Lower lobe of right lung (tissue), 2 donors: Measurements from ENCODE around the gene ABCC12. TPM values are rescaled to one million over a fixed set of nuclear protein-coding genes. Genes with fewer than 3 reads are reported as not detected.

Source experiments
- ATAC-seq, 2 donors: fragments of 200-7000 bp; cut with Tn5 transposase; one replicate each; pipeline ENCODE4 v1.9.1; 2020 to 2022; ENCODE audit warnings: mild to moderate bottlenecking in 2 of 2, moderate library complexity in 2 of 2
- DNase-seq: peaks from one replicate; pipeline ENCODE4 v3.0.0-alpha.2; 2020
- H3K27ac ChIP-seq: fragments of 200-600 bp; one replicate; pipeline ENCODE4 v1.8.0; 2022
- H3K27me3 ChIP-seq: fragments of 200-600 bp; one replicate; pipeline ENCODE4 v1.8.0; 2022; ENCODE audit warnings: low read depth
- H3K36me3 ChIP-seq: fragments of 200-600 bp; one replicate; pipeline ENCODE4 v1.8.0; 2022; ENCODE audit warnings: mild to moderate bottlenecking
- H3K4me1 ChIP-seq: fragments of 200-600 bp; one replicate; pipeline ENCODE4 v1.8.0; 2022
- H3K4me3 ChIP-seq: fragments of 200-600 bp; one replicate; pipeline ENCODE4 v1.8.0; 2022; ENCODE audit warnings: mild to moderate bottlenecking
- H3K9me3 ChIP-seq: fragments of 200-600 bp; one replicate; pipeline ENCODE4 v1.8.0; 2022
- CTCF ChIP-seq: fragments of 200-600 bp; IDR thresholded peaks from one replicate; pipeline ENCODE4 v1.8.0; 2022; ENCODE audit warnings: antibody characterized with exemption, mild to moderate bottlenecking
- intact Hi-C: fragments of 100-400 bp; cut with DNase I; formaldehyde crosslinking; loops from one replicate; pipeline ENCODE4 v1.11.0; 2022
- total RNA-seq: library from RNA; stranded (reverse); fragmentation: NEBNext Ultra II Directional; extraction: Animal tissue kit (Norgen Biotek cat#: 25700); gene quantifications from one replicate; pipeline ENCODE4 v1.2.1, GENCODE V29; 2021
- donor health status: DM: no; HTN: yes; CAD: no; lungs with severe emphysema.

ABCC12 gene
- total RNA-seq, 1 donor from 2014 or later, result not detected

- TF ChIP-seq CTCF, result no peak
- intact Hi-C loops, result no loop called here
- no peak for ATAC-seq
Measured at GRCh38 chr16:48121276-48121675, 34.5 kb downstream of the ABCC12 start.

DNA sequence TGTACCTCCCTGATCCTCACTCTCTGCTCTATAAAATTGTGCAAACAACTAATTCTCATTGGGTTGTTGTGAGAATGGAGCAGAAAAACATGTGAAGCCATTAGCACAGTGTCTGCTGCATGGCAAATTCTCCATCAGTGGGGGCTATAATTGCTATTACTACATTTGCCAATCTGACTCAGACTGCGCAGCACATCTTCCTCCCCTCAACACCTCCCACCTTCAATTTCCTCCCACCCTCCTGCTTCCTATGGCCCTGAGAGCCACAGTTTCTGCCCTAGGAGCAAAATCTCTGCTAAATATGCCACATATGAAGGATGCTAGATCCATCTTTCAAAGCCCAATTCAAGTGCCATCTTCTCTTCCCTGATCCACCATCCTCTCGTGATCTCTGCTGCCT, 37.0 kb downstream of the ABCC12 start:
- no peak overlapping the region for H3K27ac ChIP-seq
- H3K4me3 ChIP-seq, result no peak overlapping the region
- no peaks in the 10 kb centered on the region for H3K36me3 ChIP-seq
- intact Hi-C loops, result no loop called here
- ATAC-seq, result no peak
- no peaks in the 10 kb centered on the region for H3K27me3 ChIP-seq
- no peak for DNase-seq
- TF ChIP-seq CTCF, result no peak
- H3K4me1 ChIP-seq, result no peaks in the 10 kb centered on the region
- no peaks in the 10 kb centered on the region for H3K9me3 ChIP-seq

More at GRCh38 chr16:48121276-48121675, 34.5 kb downstream of the ABCC12 start:
- no peaks in the 10 kb centered on the region for H3K27me3 ChIP-seq
- no peak overlapping the region for H3K4me3 ChIP-seq
- peaks cover 5% of the 10 kb centered on the region for H3K4me1 ChIP-seq
- no peaks in the 10 kb centered on the region for H3K9me3 ChIP-seq
- no peak for DNase-seq
- H3K27ac ChIP-seq, result no peak overlapping the region
- no peaks in the 10 kb centered on the region for H3K36me3 ChIP-seq

- Histone ChIP-seq H3K27ac (no peak overlapping the region), H3K36me3 (no peaks in the 10 kb centered on the region), H3K9me3 (no peaks in the 10 kb centered on the region), H3K4me1 (no peaks in the 10 kb centered on the region), H3K27me3 (peaks cover 2% of the 10 kb centered on the region), H3K4me3 (no peak overlapping the region)
- ATAC-seq (peak; percentile 53 to 64), DNase-seq (peak; percentile 62)
- peak; percentile 66 for TF ChIP-seq CTCF
- intact Hi-C loops, result no loop called here
Measured at GRCh38 chr16:48117217-48118105, 38.3 kb downstream of the ABCC12 start.

GRCh38 chr16:48115299-48115698, 40.5 kb downstream of the ABCC12 start:
- intact Hi-C loops, result no loop called here
- no peak for ATAC-seq
- no peaks in the 10 kb centered on the region for H3K4me1 ChIP-seq

GRCh38 chr16:48114410-48114809, 41.4 kb downstream of the ABCC12 start:
- intact Hi-C loops, result no loop called here

More at GRCh38 chr16:48115299-48115698, 40.5 kb downstream of the ABCC12 start:
- no peak for TF ChIP-seq CTCF
- H3K27me3 ChIP-seq, result peaks cover 6% of the 10 kb centered on the region
- no peak overlapping the region for H3K4me3 ChIP-seq
- no peaks in the 10 kb centered on the region for H3K9me3 ChIP-seq
- DNase-seq, result no peak
- H3K36me3 ChIP-seq, result no peaks in the 10 kb centered on the region
- H3K27ac ChIP-seq, result no peak overlapping the region

More at GRCh38 chr16:48114410-48114809, 41.4 kb downstream of the ABCC12 start:
- no peak for DNase-seq
- H3K9me3 ChIP-seq, result no peaks in the 10 kb centered on the region
- H3K36me3 ChIP-seq, result no peaks in the 10 kb centered on the region
- no peak for TF ChIP-seq CTCF
- H3K27ac ChIP-seq, result no peak overlapping the region
- H3K4me3 ChIP-seq, result no peak overlapping the region
- no peak for ATAC-seq
- peaks cover 6% of the 10 kb centered on the region for H3K27me3 ChIP-seq
- no peaks in the 10 kb centered on the region for H3K4me1 ChIP-seq
